ENCODE results near the gene CAMSAP1.
A peak's percentile ranks its signal among the peaks of the same experiment; 100 is the strongest.
"Not testable (repeated sequence)": the region's sequence is repeated elsewhere in the genome, so short reads cannot be mapped to it uniquely, and the experiment has no call there.

Gene CAMSAP1

DNA sequence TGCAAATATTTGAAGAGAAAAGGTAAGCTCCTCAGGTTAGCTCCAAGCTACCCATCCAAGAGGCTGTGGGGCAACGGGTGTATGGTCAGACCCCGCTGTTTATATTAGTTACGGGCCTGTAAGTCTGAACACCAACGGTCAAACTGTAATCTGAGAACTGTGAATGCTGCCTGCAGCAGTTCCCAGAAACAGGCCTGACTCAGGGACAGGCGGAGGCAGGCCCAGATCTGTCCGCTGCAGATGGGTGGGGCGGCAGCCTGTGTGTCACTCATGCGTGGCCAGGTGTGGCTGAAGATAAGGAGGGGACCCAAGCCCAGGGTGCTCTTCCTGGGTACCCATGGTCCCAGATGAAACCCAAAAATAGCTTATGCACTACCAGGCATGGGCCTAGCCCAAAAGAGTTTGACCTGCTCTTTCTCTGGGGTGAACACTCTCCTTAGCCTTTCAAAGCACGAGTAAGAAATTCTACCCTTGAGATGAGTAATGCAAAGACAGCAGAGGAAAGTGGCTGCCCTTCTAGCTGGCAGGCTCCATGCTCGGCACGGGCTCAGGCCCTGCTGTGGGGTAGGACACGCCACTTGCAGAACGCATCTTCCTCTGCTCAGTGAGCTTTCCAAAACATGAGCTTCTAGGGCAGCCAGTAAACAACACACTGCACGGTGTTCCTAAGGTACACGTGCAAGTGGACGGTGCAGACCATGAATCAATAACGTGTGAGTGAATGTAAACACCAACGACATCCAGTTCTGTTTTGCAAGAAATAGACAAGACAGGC is 44.7 kb upstream of the CAMSAP1 start:
- H3K27me3 Mint-ChIP-seq (ENCODE audit: low read depth) = no peaks in the 10 kb centered on the region
- no peak overlapping the region for H3K4me3 Mint-ChIP-seq
- H3K27ac Mint-ChIP-seq = peak overlapping the region; percentile 24 to 81 (median 48)
- TF ChIP-seq, protein P1, sequence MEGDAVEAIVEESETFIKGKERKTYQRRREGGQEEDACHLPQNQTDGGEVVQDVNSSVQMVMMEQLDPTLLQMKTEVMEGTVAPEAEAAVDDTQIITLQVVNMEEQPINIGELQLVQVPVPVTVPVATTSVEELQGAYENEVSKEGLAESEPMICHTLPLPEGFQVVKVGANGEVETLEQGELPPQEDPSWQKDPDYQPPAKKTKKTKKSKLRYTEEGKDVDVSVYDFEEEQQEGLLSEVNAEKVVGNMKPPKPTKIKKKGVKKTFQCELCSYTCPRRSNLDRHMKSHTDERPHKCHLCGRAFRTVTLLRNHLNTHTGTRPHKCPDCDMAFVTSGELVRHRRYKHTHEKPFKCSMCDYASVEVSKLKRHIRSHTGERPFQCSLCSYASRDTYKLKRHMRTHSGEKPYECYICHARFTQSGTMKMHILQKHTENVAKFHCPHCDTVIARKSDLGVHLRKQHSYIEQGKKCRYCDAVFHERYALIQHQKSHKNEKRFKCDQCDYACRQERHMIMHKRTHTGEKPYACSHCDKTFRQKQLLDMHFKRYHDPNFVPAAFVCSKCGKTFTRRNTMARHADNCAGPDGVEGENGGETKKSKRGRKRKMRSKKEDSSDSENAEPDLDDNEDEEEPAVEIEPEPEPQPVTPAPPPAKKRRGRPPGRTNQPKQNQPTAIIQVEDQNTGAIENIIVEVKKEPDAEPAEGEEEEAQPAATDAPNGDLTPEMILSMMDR (IDR thresholded peaks at IDR 0.05; ENCODE audit: unreplicated experiment in 3 of 3) = no peak
- no peaks in the 10 kb centered on the region for H3K9me3 Mint-ChIP-seq
- H3K36me3 Mint-ChIP-seq (ENCODE audit: low read depth) = peaks cover 47% of the 10 kb centered on the region
- H3K4me1 Mint-ChIP-seq = peaks cover 33% of the 10 kb centered on the region

DNA sequence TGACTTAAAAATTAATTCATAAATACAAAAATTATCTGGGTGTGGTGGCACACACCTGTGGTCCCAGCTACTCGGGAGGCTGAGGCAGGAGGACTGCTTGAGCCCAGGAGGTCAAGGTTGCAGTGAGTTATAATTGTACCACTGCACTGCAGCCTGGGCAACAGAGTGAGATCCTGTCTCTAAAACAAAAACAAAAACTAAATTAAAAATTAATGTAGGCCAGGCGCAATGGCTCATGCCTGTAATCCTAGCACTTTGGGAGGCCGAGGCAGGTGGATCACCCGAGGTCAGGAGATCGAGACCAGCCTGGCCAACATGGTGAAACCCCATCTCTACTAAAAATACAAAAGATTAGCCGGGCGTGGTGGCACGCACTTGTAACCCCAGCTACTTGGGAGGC is 44.0 kb upstream of the CAMSAP1 start:
- peaks cover 44% of the 10 kb centered on the region for H3K36me3 Mint-ChIP-seq (ENCODE audit: low read depth)
- peaks cover 33% of the 10 kb centered on the region for H3K4me1 Mint-ChIP-seq
- not testable (repeated sequence) for H3K27ac Mint-ChIP-seq; H3K27me3 Mint-ChIP-seq (ENCODE audit: low read depth); H3K9me3 Mint-ChIP-seq; H3K4me3 Mint-ChIP-seq

DNA sequence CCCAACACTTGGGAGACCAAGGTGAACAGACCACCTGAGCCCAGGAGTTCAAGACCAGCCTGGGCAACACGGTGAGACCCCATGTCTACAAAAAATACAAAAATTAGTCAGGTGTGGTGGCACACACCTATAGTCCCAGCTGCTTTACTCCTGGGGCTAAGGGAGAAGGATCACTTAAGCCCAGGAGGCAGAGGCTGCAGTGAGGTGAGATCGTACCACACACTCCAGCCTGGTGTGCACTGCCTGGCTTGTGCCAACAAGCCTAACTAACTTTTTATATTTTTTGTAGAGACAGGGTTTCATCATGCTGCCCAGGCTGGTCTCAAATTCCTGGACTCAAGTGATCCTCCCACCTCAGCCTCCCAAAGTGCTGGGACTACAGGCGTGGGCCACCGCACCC is 43.5 kb upstream of the CAMSAP1 start:
- not testable (repeated sequence) for H3K27ac Mint-ChIP-seq; H3K27me3 Mint-ChIP-seq (ENCODE audit: low read depth); H3K4me3 Mint-ChIP-seq; H3K9me3 Mint-ChIP-seq
- Mint-ChIP-seq H3K4me1 (peaks cover 33% of the 10 kb centered on the region), H3K36me3 (ENCODE audit: low read depth) (peaks cover 48% of the 10 kb centered on the region)

DNA sequence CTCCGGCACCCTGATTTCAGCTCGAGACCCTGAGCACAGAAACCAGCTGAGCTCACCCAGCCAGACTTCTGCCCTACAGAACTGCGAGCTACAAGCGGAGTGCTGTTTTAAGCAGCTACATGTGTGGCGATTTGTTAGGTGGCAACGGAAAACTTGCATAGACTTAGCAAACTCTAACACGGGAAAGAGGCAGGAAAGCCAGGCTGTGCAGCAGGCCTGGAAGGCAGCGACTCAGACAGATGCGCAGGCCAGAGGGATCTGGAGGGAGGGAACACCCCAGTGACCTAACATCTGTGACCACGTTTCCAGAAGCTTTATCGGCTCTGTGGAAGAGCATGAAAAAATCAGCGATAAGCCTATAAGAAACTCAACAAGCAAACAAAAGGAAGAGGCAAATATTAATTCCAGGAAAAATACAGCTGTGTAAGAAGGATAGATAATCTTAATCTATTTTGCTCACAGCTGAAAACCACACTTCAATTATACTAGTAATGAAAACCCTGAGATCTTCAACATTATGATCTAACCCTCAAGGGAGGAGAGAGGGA is 42.9 kb upstream of the CAMSAP1 start:
- H3K36me3 Mint-ChIP-seq (ENCODE audit: low read depth) = peaks cover 53% of the 10 kb centered on the region
- H3K27me3 Mint-ChIP-seq (ENCODE audit: low read depth) = no peaks in the 10 kb centered on the region
- TF ChIP-seq, protein P1 (IDR thresholded peaks at IDR 0.05; ENCODE audit: unreplicated experiment in 3 of 3) = no peak
- H3K27ac Mint-ChIP-seq = peak overlapping the region in 2 of 3 experiments; percentile 21 to 48
- H3K4me3 Mint-ChIP-seq = no peak overlapping the region
- peaks cover 33% of the 10 kb centered on the region for H3K4me1 Mint-ChIP-seq
- H3K9me3 Mint-ChIP-seq = no peaks in the 10 kb centered on the region

DNA sequence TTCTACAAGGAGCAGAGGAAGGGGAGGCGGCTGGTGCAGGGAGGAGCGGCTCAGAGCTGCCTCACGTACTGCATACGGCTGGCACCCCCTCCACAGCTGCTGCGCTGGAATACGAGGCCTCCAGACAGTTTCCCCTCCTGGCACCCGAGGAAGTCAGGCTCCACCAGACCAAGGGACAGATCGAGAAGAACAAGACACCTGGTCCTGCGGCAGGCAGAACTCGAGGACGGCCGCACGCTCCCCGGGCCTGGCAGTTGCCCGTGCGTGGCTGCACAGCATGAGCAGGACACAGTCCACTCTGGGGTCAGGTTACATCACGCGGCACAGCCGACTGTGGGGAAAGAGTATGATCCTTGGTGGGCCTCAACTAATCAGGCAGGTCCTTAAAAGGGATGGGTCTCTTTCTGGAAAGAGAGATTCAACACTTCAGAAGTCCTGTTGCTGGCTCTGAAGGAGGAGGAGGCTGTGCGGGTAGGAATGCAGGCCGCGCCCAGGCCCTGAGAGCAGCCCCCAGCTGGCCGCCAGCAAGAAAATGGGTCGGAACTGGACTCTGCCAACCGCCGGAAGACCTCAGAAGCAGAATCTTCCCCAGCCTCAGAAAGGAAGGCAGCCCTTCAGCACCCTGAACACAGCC is 42.3 kb upstream of the CAMSAP1 start:
- H3K4me3 Mint-ChIP-seq = no peak overlapping the region
- peak overlapping the region; percentile 11 to 40 (median 31) for H3K27ac Mint-ChIP-seq
- peaks cover 53% of the 10 kb centered on the region for H3K36me3 Mint-ChIP-seq (ENCODE audit: low read depth)
- no peaks in the 10 kb centered on the region for H3K27me3 Mint-ChIP-seq (ENCODE audit: low read depth)
- H3K9me3 Mint-ChIP-seq = no peaks in the 10 kb centered on the region
- H3K4me1 Mint-ChIP-seq = peaks cover 33% of the 10 kb centered on the region
- TF ChIP-seq, protein P1 (IDR thresholded peaks at IDR 0.05; ENCODE audit: unreplicated experiment in 3 of 3) = no peak

DNA sequence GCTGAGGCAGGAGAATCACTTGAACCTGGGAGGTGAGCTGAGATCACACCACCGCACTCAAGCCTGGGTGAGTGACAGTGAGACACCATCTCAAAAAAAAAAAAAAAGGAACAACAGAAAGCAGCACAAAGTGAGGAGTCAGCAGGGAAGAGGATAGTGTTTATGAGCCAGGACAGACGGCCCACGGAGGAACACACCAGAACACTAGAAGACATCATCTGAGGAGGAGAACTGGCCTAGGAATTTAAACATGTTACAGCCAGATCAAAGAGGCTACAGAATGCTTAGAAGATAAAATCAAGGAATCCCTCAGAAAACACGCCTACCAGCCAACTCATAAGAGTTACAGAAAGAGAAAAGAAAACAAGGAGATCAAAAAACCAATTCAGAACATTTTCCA is 41.6 kb upstream of the CAMSAP1 start:
- no peaks in the 10 kb centered on the region for H3K9me3 Mint-ChIP-seq
- H3K27me3 Mint-ChIP-seq (ENCODE audit: low read depth) = no peaks in the 10 kb centered on the region

More for the DNA sequence above, 41.6 kb upstream of the CAMSAP1 start:
- H3K36me3 Mint-ChIP-seq (ENCODE audit: low read depth) = peaks cover 55% of the 10 kb centered on the region
- no peak overlapping the region for H3K4me3 Mint-ChIP-seq
- peaks cover 33% of the 10 kb centered on the region for H3K4me1 Mint-ChIP-seq
- H3K27ac Mint-ChIP-seq = peak overlapping the region; percentile 11 to 40 (median 31)
- TF ChIP-seq, protein P1 (IDR thresholded peaks at IDR 0.05; ENCODE audit: unreplicated experiment in 3 of 3) = no peak
